SU-DHL-6 (cell line): ENCODE results near the gene L3MBTL4.

Source experiments
- CTCF ChIP-seq: fragments of 200-600 bp; sonication (generic); IDR thresholded peaks from one replicate; pipeline ENCODE4 v1.5.1; 2017; ENCODE audit warnings: antibody characterized with exemption, mild to moderate bottlenecking, low read length, moderate library complexity; ENCODE audit not compliant: insufficient read depth, poor library complexity, severe bottlenecking
- EZH2phosphoT487 ChIP-seq: fragments of 200-600 bp; sonication (generic), shearing (Covaris generic); conservative IDR thresholded peaks from 2 replicates; pipeline ENCODE4 v1.6.1; 2018; ENCODE audit warnings: mild to moderate bottlenecking, antibody characterized with exemption, low read length, moderate library complexity, mixed read lengths

DNA sequence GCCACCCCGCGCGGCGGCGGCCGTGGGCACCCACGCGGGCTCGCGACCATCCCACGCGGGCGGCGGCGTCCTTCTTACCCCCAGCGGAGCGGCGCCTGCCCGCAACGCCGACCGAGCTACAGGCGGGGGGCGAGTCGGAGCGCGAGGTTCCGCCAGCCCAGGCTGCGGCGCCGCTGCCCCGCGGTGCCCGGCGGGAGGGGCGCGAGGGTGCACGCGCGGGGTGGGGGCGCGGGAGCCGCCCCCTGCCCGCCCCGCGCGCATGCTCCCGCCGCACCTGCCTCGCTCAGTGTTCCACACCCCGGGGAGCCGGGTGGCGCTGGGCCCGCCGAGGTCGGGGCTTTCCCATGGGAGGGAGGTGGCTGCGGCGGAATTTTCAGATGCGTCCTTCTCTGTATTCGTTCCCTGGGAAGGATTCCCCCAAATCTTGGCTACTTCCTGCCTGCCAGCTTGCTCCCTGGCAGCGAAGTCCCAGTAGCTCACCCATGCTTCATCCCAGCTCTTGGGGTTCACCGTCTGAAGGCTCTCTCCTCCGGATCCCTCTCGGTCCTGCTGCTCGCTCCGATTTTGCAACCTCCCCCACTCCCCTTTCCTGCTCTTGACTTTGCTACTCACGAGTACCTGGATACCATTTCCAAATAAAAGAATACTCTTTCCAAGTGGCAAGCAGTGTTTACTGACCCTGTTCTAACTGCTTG is at the start of gene L3MBTL4:
- TF ChIP-seq CTCF = no peak
- TF ChIP-seq EZH2phosphoT487 = no peak
